Left colon (tissue), 2 donors: ENCODE data around the gene TENM4. TPM values are rescaled to one million over a fixed set of nuclear protein-coding genes. Genes with fewer than 3 reads are reported as not detected.
"Not testable (repeated sequence)": the region's sequence is repeated elsewhere in the genome, so short reads cannot be mapped to it uniquely, and the experiment has no call there.

Experiments used
- ATAC-seq: fragments of 200-7000 bp; cut with Tn5 transposase; one replicate; pipeline ENCODE4 v1.9.1; 2020; ENCODE audit warnings: mild to moderate bottlenecking, moderate library complexity
- DNase-seq, 2 donors: peaks; one replicate each; pipeline ENCODE4 v3.0.0-alpha.2; 2020
- intact Hi-C, 2 donors: fragments of 100-400 bp; cut with DNase I in 1 of 2; cut with micrococcal nuclease in 1 of 2; formaldehyde crosslinking; loops; one replicate each; pipeline versions ENCODE4 v1.11.2 to v1.14.0; 2022; cut with DNase I, micrococcal nuclease
- total RNA-seq, 2 donors: library from RNA; stranded (reverse); fragmentation: NEBNext Ultra II Directional; extraction: Animal tissue kit (Norgen Biotek cat#: 25700); gene quantifications; one replicate each; pipeline ENCODE4 v1.2.1, GENCODE V29; 2021
- donor health status: DM: no; HTN: no; CAD: no.
- donor health status: DM: yes; HTN: yes; CAD: no.

Gene TENM4
- total RNA-seq, 2 donors from 2014 or later: 0.92 to 1.7 TPM

DNA sequence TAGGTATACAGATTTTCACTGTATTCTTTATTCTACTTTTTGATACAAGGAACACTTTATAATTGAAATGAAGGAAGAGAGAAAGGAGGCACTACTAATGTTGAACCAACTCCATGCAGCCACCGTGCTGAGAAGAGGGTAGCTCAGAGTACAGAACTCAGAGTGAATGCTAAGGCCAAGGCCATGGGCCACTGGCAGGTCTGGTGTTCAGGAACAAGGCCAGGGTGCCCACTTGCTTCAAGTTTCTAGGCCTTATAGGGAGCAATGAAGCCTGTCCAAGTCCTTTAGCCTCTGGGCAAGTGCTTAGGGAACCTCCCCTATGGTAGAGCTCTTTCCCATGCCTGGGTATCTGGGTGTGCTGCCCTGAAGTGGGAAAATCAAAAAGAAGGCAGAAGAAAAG lies 235.0 kb downstream of the TENM4 start:
- intact Hi-C loops: no loop called here
- ATAC-seq (no peak), DNase-seq (no peak)

DNA sequence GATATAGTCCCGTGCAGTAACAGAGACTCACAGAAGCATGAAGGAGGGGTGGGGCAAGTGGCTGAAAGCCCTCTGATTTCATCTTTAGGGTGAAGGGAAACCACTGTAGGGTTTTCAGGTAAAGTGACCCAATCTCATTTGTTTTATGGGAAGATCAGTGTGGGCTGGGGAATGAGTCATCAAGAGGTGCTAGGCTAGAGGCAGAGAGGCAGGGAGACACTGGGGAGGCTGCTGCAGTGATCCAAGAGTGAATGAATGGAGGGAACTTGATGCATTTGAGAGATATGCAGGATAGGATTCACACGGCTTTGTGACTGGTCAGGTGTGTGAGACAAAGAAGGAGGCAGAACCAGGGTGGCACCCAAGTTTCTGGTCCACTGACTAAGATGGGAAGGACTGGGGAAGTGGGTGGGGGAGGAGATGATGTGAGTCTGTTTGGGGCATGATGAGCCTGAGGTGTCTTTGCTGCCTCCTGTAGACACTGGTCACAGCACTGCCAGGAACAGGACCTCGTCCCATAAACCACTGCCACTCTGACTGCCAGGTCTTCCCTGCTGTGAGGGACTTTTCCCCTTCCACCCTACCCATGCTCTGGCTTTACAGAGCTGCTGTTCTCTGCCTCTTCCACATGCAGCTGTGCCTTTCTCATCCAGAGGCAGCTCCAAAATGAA lies 239.0 kb downstream of the TENM4 start:
- intact Hi-C loops: no loop called here
- ATAC-seq (no peak), DNase-seq (no peak)

- ATAC-seq (no peak), DNase-seq (no peak)
- intact Hi-C loops: no loop called here
Measured at GRCh38 chr11:79200398-79201070, 240.3 kb downstream of the TENM4 start.

DNA sequence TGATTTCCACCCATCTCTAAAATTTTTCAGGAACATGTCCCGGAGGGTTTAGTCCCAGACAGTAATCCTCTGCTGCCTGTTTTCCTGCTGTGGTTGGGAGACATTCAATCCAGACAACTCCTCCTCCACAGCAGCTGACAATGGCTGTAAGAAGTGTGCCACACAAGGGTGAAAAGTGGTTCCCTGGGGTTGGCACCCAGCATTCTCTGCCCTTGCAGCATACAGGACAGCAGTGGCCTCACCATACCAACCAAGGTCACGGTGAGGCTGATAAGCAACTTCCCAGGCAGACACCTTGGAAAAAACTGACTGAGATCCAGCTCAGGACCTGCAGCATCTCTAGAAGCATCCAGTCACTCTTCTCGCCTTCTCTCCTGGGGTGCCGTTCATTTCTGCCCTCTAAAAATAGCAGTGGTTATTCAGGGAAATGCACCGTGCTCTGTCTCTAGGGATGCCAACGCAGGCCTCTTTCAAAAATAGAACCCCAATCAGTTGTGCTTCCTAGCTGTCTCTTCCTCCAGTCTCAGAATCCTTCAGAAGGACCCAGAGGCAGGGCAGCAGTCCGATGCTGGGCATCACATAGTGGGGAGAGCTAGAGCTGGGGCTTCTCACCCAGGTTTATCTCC lies 241.0 kb downstream of the TENM4 start:
- intact Hi-C loops: no loop called here
- ATAC-seq: no peak

GRCh38 chr11:79198898-79199250 lies 242.0 kb downstream of the TENM4 start:
- intact Hi-C loops: no loop called here
- no peak for ATAC-seq
- no peak for DNase-seq

More for the DNA sequence above, 241.0 kb downstream of the TENM4 start:
- no peak for DNase-seq

- intact Hi-C loops: no loop called here
- DNase-seq (no peak), ATAC-seq (no peak)
Measured at GRCh38 chr11:79198203-79198897, 242.5 kb downstream of the TENM4 start.

- no peak for ATAC-seq
- no peak for DNase-seq
- intact Hi-C loops: no loop called here
Measured at GRCh38 chr11:79196950-79197349, 243.9 kb downstream of the TENM4 start.

DNA sequence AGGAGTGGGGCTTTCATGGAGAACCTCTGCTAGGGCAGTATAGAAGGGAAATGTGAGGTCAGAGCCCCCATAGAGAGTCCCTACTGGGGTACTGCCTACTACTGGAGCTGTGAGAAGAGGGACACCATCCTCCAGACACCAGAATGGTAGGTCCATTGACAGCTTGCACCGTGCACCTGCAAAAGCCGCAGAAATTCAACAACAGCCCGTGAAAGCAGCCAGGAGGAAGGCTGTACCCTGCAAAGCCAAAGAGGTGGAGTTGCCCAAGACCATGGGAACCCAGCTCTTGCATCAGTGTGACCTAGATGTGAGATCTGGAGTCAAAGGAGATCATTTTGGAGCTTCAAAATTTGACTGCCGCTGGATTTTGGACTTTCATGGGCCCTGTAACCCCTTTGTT lies 245.6 kb downstream of the TENM4 start:
- no peak for DNase-seq
- intact Hi-C loops: no loop called here
- no peak for ATAC-seq

DNA sequence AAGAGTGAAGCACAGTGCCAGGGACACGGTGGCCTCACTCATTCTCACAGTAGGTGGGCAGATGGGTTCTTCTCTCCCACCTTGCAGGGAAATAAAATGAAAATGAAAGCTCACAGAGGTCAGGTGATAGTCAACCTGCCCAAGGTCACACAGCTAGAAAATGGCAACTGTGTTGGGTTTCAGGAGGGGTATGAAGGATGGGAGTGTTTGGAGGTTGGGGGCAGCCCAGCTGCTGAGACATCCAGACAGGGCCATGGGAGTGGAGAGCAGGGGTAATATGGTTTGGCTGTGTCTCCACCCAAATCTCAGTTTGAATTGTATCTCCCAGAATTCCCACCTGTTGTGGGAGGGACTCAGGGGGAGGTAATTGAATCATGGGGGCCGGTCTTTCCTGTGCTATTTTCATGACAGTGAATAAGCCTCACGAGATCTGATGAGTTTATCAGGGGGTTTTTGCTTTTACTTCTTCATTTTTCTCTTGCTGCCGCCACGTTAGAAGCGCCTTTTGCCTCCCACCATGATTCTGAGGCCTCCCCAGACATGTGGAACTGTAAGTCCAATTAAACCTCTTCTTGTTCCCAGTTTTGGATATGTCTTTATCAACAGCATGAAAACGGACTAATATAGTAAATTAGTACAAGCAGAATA lies 247.0 kb downstream of the TENM4 start:
- intact Hi-C loops: no loop called here
- no peak for DNase-seq

GRCh38 chr11:79192836-79193235 lies 248.0 kb downstream of the TENM4 start:
- ATAC-seq: no peak
- DNase-seq: no peak
- intact Hi-C loops: no loop called here

More for the DNA sequence above, 247.0 kb downstream of the TENM4 start:
- ATAC-seq: no peak

- intact Hi-C loops, ATAC-seq: not testable (repeated sequence)
Measured at GRCh38 chr11:79191716-79192115, 249.1 kb downstream of the TENM4 start.

GRCh38 chr11:79190553-79190952 lies 250.3 kb downstream of the TENM4 start:
- intact Hi-C loops, ATAC-seq, DNase-seq: not testable (repeated sequence)

More at GRCh38 chr11:79191716-79192115, 249.1 kb downstream of the TENM4 start:
- DNase-seq: not testable (repeated sequence)

DNA sequence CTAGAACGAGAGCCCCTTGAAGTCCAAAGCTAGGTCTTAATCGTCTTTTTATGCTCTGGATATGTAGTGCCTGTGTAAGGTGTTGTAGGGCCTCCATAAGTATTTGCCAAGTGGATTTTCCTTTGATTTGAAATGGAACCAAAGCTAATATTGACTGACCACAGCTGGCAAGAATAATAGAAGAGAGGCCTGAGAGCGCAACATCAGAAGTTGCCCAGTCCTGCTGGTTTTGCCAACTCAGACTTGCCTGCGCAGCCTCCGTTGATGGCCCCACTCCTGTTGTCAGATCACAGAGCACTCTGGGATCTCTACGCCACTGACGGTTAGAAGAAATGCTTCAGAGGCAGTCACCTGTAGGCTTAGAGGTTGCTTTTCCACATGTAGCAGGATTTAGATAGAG lies 251.2 kb downstream of the TENM4 start:
- no peak for ATAC-seq
- intact Hi-C loops: no loop called here
- no peak for DNase-seq

- intact Hi-C loops: no loop called here
- ATAC-seq (no peak), DNase-seq (no peak)
Measured at GRCh38 chr11:79189055-79189454, 251.8 kb downstream of the TENM4 start.

- ATAC-seq (no peak), DNase-seq (no peak)
- intact Hi-C loops: no loop called here
Measured at GRCh38 chr11:79186669-79187068, 254.2 kb downstream of the TENM4 start.

DNA sequence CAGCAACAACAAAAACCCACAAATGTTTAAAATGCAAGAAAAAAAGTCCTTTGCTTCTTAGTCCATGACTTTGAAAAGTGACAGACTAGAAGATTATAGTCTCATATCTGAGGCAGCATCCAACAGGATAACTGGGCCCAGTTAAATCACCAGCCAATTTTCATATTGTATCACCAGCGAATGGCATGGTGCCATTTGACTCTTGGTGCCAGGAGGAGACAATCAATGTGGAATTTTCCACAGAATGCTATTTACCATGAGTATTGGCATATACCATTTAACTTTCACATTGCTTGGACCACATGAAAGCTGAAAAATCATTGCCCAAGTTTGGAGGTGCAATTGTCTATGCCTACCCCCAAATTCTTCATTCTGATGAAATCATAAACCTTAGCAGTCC lies 255.5 kb downstream of the TENM4 start:
- ATAC-seq (no peak), DNase-seq (no peak)
- intact Hi-C loops: no loop called here

DNA sequence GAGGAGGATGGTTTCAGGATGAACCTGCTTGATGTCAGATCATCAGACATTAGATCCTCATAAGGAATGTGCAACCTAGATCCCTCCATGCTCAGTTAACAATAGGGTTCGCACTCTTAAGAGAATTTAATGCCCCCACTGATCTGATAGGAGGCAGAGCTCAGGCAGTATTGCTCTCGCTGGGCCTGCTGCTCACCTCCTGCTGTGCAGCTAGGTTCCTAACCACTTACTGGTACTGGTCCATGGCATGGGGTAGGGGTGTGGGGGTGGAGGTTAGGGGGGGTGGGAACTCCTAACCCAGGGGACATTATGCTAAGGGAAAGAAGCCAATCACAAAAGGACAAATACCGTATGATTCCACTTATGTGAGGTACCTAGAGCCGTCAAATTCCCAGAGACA lies 256.5 kb downstream of the TENM4 start:
- intact Hi-C loops: no loop called here
- DNase-seq: no peak
- no peak for ATAC-seq

- ATAC-seq (no peak), DNase-seq (no peak)
- intact Hi-C loops: no loop called here
Measured at GRCh38 chr11:79182794-79183193, 258.0 kb downstream of the TENM4 start.

- no peak for DNase-seq
- no peak for ATAC-seq
- intact Hi-C loops: no loop called here
Measured at GRCh38 chr11:79179087-79179486, 261.7 kb downstream of the TENM4 start.
